Activated naive CD8-positive, alpha-beta T cell treated with anti-CD3 and anti-CD28 coated beads for 36 hours (primary cell): ENCODE results near the gene JAZF1. TPM values are rescaled to one million over a fixed set of nuclear protein-coding genes. Genes with fewer than 3 reads are reported as not detected.

Source experiments
- DNase-seq: peaks from one replicate; pipeline ENCODE4 v3.0.0; 2021
- H3K27ac Mint-ChIP-seq: one replicate; pipeline ENCODE4 v1.8.0; 2022; ENCODE audit warnings: mild to moderate bottlenecking, moderate library complexity, mixed read lengths
- H3K27me3 Mint-ChIP-seq: one replicate; pipeline ENCODE4 v1.8.0; 2022; ENCODE audit warnings: mild to moderate bottlenecking, mixed read lengths
- H3K36me3 Mint-ChIP-seq: one replicate; pipeline ENCODE4 v1.8.0; 2021; ENCODE audit warnings: mild to moderate bottlenecking, mixed read lengths
- H3K4me1 Mint-ChIP-seq: one replicate; pipeline ENCODE4 v1.8.0; 2021; ENCODE audit warnings: mixed read lengths
- H3K4me3 Mint-ChIP-seq: one replicate; pipeline ENCODE4 v1.8.0; 2022; ENCODE audit warnings: mild to moderate bottlenecking, moderate library complexity, mixed read lengths
- H3K9me3 Mint-ChIP-seq: one replicate; pipeline ENCODE4 v1.8.0; 2022; ENCODE audit warnings: mixed read lengths
- total RNA-seq, 2 experiments: library from RNA; stranded (reverse); gene quantifications; one replicate each; pipeline ENCODE4 v1.2.3, GENCODE V29; 2021

Gene JAZF1
- total RNA-seq, 2 experiments from 2014 or later: 6.6 to 7.4 TPM

- no peaks in the 10 kb centered on the region for H3K9me3 Mint-ChIP-seq
- H3K4me3 Mint-ChIP-seq: no peak overlapping the region
- DNase-seq: no peak
- peaks cover 3% of the 10 kb centered on the region for H3K36me3 Mint-ChIP-seq
- no peaks in the 10 kb centered on the region for H3K27me3 Mint-ChIP-seq
- no peak overlapping the region for H3K27ac Mint-ChIP-seq
- peaks cover 9% of the 10 kb centered on the region for H3K4me1 Mint-ChIP-seq
These were observed 336.9 kb downstream of the JAZF1 start for GRCh38 chr7:27843584-27844305.

- Mint-ChIP-seq H3K27me3 (no peaks in the 10 kb centered on the region), H3K4me3 (no peak overlapping the region), H3K36me3 (peaks cover 7% of the 10 kb centered on the region), H3K4me1 (peaks cover 11% of the 10 kb centered on the region), H3K9me3 (no peaks in the 10 kb centered on the region), H3K27ac (no peak overlapping the region)
- DNase-seq: no peak
These were observed 337.7 kb downstream of the JAZF1 start for GRCh38 chr7:27842851-27843250.

GRCh38 chr7:27842094-27842692 lies 338.4 kb downstream of the JAZF1 start:
- peaks cover 11% of the 10 kb centered on the region for H3K4me1 Mint-ChIP-seq
- no peak overlapping the region for H3K27ac Mint-ChIP-seq
- H3K36me3 Mint-ChIP-seq: peaks cover 7% of the 10 kb centered on the region
- H3K27me3 Mint-ChIP-seq: no peaks in the 10 kb centered on the region
- no peak overlapping the region for H3K4me3 Mint-ChIP-seq
- no peak for DNase-seq
- no peaks in the 10 kb centered on the region for H3K9me3 Mint-ChIP-seq

- Mint-ChIP-seq H3K27ac (no peak overlapping the region), H3K27me3 (no peaks in the 10 kb centered on the region), H3K9me3 (no peaks in the 10 kb centered on the region), H3K36me3 (peaks cover 10% of the 10 kb centered on the region), H3K4me3 (no peak overlapping the region), H3K4me1 (peaks cover 11% of the 10 kb centered on the region)
- DNase-seq: no peak
These were observed 339.7 kb downstream of the JAZF1 start for GRCh38 chr7:27840760-27841364.

GRCh38 chr7:27840313-27840712 lies 340.3 kb downstream of the JAZF1 start:
- Mint-ChIP-seq H3K9me3 (no peaks in the 10 kb centered on the region), H3K4me3 (no peak overlapping the region), H3K36me3 (peaks cover 10% of the 10 kb centered on the region), H3K27ac (peak overlapping the region; percentile 52), H3K4me1 (peaks cover 11% of the 10 kb centered on the region), H3K27me3 (no peaks in the 10 kb centered on the region)
- DNase-seq: peak; percentile 35

DNA sequence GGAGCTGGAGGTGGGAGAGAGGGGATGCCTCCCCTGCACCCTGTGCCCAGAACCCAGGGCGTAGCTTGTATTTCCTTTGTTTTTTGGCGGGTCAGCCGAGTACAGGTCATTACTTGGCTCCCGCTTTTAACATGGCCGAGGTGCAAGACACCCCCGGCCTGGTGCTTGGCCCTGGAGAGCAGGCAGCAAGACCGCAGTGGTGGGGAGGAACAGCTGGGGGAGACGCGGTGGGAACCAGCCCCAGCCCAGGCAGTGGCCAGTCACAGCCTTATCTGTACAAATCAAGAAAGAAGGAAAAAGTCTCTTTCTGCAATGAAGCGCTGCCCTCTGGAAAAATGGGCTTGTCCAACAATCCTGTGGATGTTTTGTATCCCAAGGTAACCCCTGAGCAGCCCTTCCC lies 341.5 kb downstream of the JAZF1 start:
- no peaks in the 10 kb centered on the region for H3K27me3 Mint-ChIP-seq
- H3K4me3 Mint-ChIP-seq: no peak overlapping the region
- no peak overlapping the region for H3K27ac Mint-ChIP-seq
- peaks cover 11% of the 10 kb centered on the region for H3K4me1 Mint-ChIP-seq
- no peaks in the 10 kb centered on the region for H3K9me3 Mint-ChIP-seq
- peaks cover 10% of the 10 kb centered on the region for H3K36me3 Mint-ChIP-seq
- DNase-seq: no peak

- DNase-seq: no peak
- Mint-ChIP-seq H3K4me1 (peaks cover 11% of the 10 kb centered on the region), H3K27me3 (no peaks in the 10 kb centered on the region), H3K36me3 (peaks cover 10% of the 10 kb centered on the region), H3K9me3 (no peaks in the 10 kb centered on the region), H3K4me3 (no peak overlapping the region), H3K27ac (no peak overlapping the region)
These were observed 344.1 kb downstream of the JAZF1 start for GRCh38 chr7:27836536-27836935.

DNA sequence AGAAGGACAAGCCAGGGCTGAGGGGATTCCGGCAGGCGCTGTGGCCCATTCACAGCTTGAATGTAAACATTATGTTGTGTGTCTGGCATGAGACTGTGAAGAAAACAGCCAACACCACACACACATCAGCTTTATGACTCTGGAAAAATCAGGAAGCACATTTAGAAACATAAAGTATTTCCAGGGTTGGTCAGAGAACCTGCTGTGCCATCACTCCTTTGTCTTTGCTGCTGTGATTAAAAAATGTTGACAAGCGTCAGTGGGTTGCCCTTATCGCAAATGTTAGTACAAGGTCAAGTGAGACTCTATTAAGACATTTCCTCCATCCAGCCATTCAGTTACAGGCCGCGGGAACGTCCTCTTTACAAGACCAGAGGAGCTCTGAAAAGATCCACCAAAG lies 345.2 kb downstream of the JAZF1 start:
- H3K36me3 Mint-ChIP-seq: peaks cover 10% of the 10 kb centered on the region
- H3K27me3 Mint-ChIP-seq: no peaks in the 10 kb centered on the region
- no peaks in the 10 kb centered on the region for H3K9me3 Mint-ChIP-seq
- peaks cover 8% of the 10 kb centered on the region for H3K4me1 Mint-ChIP-seq
- no peak for DNase-seq
- H3K4me3 Mint-ChIP-seq: no peak overlapping the region
- no peak overlapping the region for H3K27ac Mint-ChIP-seq

DNA sequence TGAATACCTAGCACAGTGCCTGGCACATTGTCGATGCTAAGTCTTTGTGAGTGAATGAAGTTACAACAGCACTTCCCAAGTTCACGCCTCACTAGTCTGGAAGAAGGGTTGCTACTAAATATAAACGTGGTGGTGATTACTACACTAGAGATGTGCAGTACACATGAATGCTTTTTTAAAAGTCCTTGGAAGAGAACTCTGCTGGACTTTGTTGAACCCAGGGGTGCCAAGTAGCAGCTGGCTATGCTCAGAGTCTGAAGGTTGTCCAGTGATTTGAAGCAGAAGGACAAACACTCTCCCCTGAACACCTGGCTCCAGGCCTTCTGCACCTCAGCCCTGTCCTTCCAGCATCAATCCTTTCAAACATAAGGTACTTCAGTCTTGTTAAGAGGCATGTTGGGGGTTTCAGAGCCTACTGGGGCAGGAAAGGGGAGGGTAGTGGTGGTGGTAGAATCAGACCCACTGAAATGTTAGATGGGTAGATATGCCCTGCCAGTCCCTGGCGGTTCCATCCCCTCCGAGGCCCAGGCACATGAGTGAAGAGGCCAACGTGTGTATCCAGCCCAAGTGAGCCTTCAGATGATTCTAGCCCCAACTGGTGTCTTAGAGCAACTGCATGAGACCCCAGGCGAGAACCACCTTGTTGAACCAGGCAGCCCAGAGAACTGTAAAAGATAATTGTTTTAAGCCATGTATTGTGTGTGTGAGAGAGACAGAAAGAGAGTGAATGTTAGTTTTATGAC lies 346.2 kb downstream of the JAZF1 start:
- H3K27me3 Mint-ChIP-seq: no peaks in the 10 kb centered on the region
- H3K4me3 Mint-ChIP-seq: no peak overlapping the region
- no peak for DNase-seq
- peaks cover 8% of the 10 kb centered on the region for H3K36me3 Mint-ChIP-seq
- H3K4me1 Mint-ChIP-seq: peaks cover 2% of the 10 kb centered on the region
- no peaks in the 10 kb centered on the region for H3K9me3 Mint-ChIP-seq
- no peak overlapping the region for H3K27ac Mint-ChIP-seq

GRCh38 chr7:27826357-27826756 lies 354.2 kb downstream of the JAZF1 start:
- Mint-ChIP-seq H3K27ac (no peak overlapping the region), H3K9me3 (no peaks in the 10 kb centered on the region), H3K27me3 (no peaks in the 10 kb centered on the region)

DNA sequence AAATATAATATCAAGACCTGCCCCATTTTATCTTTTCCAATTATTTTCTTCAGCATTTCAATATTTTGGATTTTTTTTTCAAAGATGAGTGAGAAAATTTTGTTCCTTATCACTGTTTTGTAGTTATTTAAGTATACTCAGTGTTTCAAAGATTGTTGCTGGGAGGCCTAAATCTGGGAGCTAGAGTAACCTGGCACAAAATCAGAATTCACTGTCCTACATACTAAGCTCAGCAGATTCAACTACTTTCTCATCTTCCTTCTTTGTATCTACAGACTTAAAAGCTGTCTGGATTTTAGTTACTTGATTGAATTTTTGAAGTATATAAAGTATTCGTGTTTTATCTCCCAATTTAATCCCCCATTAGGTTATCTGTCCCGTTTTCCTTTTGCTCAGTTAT lies 354.7 kb downstream of the JAZF1 start:
- no peaks in the 10 kb centered on the region for H3K27me3 Mint-ChIP-seq
- no peaks in the 10 kb centered on the region for H3K4me1 Mint-ChIP-seq
- no peaks in the 10 kb centered on the region for H3K9me3 Mint-ChIP-seq
- no peak overlapping the region for H3K27ac Mint-ChIP-seq
- no peak overlapping the region for H3K4me3 Mint-ChIP-seq
- no peak for DNase-seq
- peaks cover 3% of the 10 kb centered on the region for H3K36me3 Mint-ChIP-seq

More at GRCh38 chr7:27826357-27826756, 354.2 kb downstream of the JAZF1 start:
- no peak overlapping the region for H3K4me3 Mint-ChIP-seq
- H3K4me1 Mint-ChIP-seq: no peaks in the 10 kb centered on the region
- peaks cover 3% of the 10 kb centered on the region for H3K36me3 Mint-ChIP-seq
- no peak for DNase-seq

- Mint-ChIP-seq H3K36me3 (peaks cover 3% of the 10 kb centered on the region), H3K4me1 (peaks cover 4% of the 10 kb centered on the region), H3K27ac (no peak overlapping the region), H3K4me3 (no peak overlapping the region), H3K9me3 (no peaks in the 10 kb centered on the region), H3K27me3 (no peaks in the 10 kb centered on the region)
- DNase-seq: no peak
These were observed 358.4 kb downstream of the JAZF1 start for GRCh38 chr7:27822245-27822644.

DNA sequence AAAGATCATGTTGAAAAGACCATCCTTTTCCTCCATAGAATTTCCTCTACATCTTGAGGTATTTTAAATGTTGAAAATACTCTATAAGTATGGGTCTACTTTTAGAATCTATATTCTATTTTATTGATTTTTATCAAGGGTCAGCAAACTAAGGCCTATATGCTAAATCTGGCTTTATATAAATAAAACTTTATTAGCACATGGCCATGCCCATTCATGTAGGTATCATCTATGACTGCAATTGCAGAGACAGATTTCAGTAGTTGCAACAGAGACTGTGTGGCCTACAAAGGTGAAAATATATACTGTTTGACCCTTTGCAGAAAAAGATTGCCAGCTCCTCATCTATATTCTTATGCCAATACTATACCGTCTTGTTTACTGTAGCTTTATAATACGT lies 367.9 kb downstream of the JAZF1 start:
- H3K27me3 Mint-ChIP-seq: no peaks in the 10 kb centered on the region
- H3K9me3 Mint-ChIP-seq: no peaks in the 10 kb centered on the region
- peaks cover 12% of the 10 kb centered on the region for H3K36me3 Mint-ChIP-seq
- no peak overlapping the region for H3K4me3 Mint-ChIP-seq
- peaks cover 2% of the 10 kb centered on the region for H3K4me1 Mint-ChIP-seq
- no peak for DNase-seq
- no peak overlapping the region for H3K27ac Mint-ChIP-seq

DNA sequence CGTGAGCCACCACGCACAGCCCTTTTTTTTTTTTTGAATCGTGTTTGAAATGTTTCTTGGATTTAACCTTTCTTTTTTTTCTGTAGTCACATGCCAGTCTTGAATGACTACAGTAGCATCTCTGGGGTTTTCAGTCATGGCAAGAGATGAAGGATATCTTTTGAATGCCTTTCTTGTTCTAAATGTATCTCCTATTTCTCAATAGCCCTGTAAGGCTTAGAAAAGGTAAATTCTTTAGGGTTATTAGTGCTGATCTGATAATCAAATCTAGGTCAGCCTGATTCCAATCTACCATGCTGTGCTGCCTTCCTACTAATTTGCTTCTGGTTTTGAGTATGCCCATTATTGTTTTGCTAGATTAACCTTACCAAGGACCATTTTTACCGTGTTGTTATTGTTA lies 370.4 kb downstream of the JAZF1 start:
- peaks cover 2% of the 10 kb centered on the region for H3K4me1 Mint-ChIP-seq
- no peaks in the 10 kb centered on the region for H3K27me3 Mint-ChIP-seq
- no peaks in the 10 kb centered on the region for H3K9me3 Mint-ChIP-seq
- no peak overlapping the region for H3K4me3 Mint-ChIP-seq
- no peak for DNase-seq
- H3K36me3 Mint-ChIP-seq: peaks cover 12% of the 10 kb centered on the region
- H3K27ac Mint-ChIP-seq: no peak overlapping the region

GRCh38 chr7:27808626-27809025 lies 372.0 kb downstream of the JAZF1 start:
- no peak overlapping the region for H3K4me3 Mint-ChIP-seq
- H3K36me3 Mint-ChIP-seq: peaks cover 9% of the 10 kb centered on the region
- no peaks in the 10 kb centered on the region for H3K9me3 Mint-ChIP-seq
- no peaks in the 10 kb centered on the region for H3K27me3 Mint-ChIP-seq
- DNase-seq: no peak
- H3K4me1 Mint-ChIP-seq: peaks cover 2% of the 10 kb centered on the region
- H3K27ac Mint-ChIP-seq: no peak overlapping the region
